MM.1S (cell line): ENCODE results near the gene TMEM37.

Source experiments
- EZH2 ChIP-seq: fragments of 300-600 bp; sonication (generic); optimal IDR thresholded peaks from 2 replicates; pipeline ENCODE3; 2017; ENCODE audit warnings: low read depth, mild to moderate bottlenecking, antibody characterized with exemption, low read length, mixed read lengths
- EZH2phosphoT487 ChIP-seq: fragments of 300-600 bp; sonication (generic); IDR thresholded peaks from 2 replicates; pipeline ENCODE4 v1.6.1; 2018; ENCODE audit warnings: antibody characterized with exemption, low read length
- TF ChIP-seq, protein P1 (sequence below): fragments of 300-600 bp; sonication (generic); IDR thresholded peaks from 2 replicates; pipeline ENCODE4 v1.5.1; 2016; ENCODE audit warnings: antibody characterized with exemption, low read length, mixed read lengths

- TF ChIP-seq, protein P1, sequence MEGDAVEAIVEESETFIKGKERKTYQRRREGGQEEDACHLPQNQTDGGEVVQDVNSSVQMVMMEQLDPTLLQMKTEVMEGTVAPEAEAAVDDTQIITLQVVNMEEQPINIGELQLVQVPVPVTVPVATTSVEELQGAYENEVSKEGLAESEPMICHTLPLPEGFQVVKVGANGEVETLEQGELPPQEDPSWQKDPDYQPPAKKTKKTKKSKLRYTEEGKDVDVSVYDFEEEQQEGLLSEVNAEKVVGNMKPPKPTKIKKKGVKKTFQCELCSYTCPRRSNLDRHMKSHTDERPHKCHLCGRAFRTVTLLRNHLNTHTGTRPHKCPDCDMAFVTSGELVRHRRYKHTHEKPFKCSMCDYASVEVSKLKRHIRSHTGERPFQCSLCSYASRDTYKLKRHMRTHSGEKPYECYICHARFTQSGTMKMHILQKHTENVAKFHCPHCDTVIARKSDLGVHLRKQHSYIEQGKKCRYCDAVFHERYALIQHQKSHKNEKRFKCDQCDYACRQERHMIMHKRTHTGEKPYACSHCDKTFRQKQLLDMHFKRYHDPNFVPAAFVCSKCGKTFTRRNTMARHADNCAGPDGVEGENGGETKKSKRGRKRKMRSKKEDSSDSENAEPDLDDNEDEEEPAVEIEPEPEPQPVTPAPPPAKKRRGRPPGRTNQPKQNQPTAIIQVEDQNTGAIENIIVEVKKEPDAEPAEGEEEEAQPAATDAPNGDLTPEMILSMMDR, result no peak
- TF ChIP-seq EZH2 (no peak), EZH2phosphoT487 (no peak)
These were observed 9.9 kb downstream of the TMEM37 start for GRCh38 chr2:119441376-119442225.
